Testis (tissue), 3 donors: ENCODE data around the gene CD226. TPM values are rescaled to one million over a fixed set of nuclear protein-coding genes. Genes with fewer than 3 reads are reported as not detected.
"Not testable (repeated sequence)": the region's sequence is repeated elsewhere in the genome, so short reads cannot be mapped to it uniquely, and the experiment has no call there.

Experiments
- DNase-seq: peaks from one replicate; pipeline ENCODE4 v3.0.0-alpha.2; 2019
- H3K27ac ChIP-seq, 2 donors: fragments of 200-600 bp; sonication (generic); one replicate each; pipeline ENCODE4 v1.5.1; 2019
- H3K27me3 ChIP-seq: fragments of 200-600 bp; sonication (generic); one replicate; pipeline ENCODE4 v1.5.1; 2019
- H3K36me3 ChIP-seq: fragments of 200-600 bp; sonication (generic); one replicate; pipeline ENCODE4 v1.5.1; 2017; ENCODE audit warnings: low read depth; ENCODE audit errors: missing control alignments
- H3K4me1 ChIP-seq: fragments of 200-600 bp; sonication (generic); one replicate; pipeline ENCODE4 v1.5.1; 2019
- H3K4me3 ChIP-seq, 2 donors: fragments of 200-600 bp; sonication (generic); one replicate each; pipeline ENCODE4 v1.5.1; 2017 to 2019
- H3K9me3 ChIP-seq: fragments of 200-600 bp; sonication (generic); one replicate; pipeline ENCODE4 v1.5.1; 2017
- POLR2A ChIP-seq: fragments of 450-650 bp; IDR thresholded peaks from one replicate; pipeline ENCODE4 v1.6.1; 2017; ENCODE audit warnings: antibody characterized with exemption, mild to moderate bottlenecking, moderate library complexity
- WGBS, 2 donors: methylation state at CpG; one replicate each; pipeline ENCODE4 v1.1.5; 2018; 5-methylcytosine and 5-hydroxymethylcytosine counted together
- intact Hi-C: fragments of 100-400 bp; cut with DNase I; formaldehyde crosslinking; loops from one replicate; pipeline ENCODE4 v1.15.1; 2023; ENCODE audit warnings: low total_unique reads
- polyA plus RNA-seq: library from polyadenylated mRNA; stranded (reverse); fragments of 350-450 nt; fragmentation: Illumina TruSeq; extraction: RNeasy Lipid Tissue Mini Kit (QIAGEN cat#74804); gene quantifications from one replicate; pipeline ENCODE4 v1.2.3, GENCODE V29; 2014; ENCODE audit warnings: low read depth, low replicate concordance; ENCODE audit not compliant: insufficient read depth
- total RNA-seq, 2 donors: library from RNA; depleted of rRNA; stranded (reverse); fragments of >200 nt; gene quantifications; one replicate each; pipeline ENCODE4 v1.2.3, GENCODE V29; 2016
- TF ChIP-seq, protein P1 (sequence below), 3 experiments: fragments of 450-650 bp in 2 of 3; fragments of 200-600 bp in 1 of 3; sonication (generic) in 1 of 3; IDR thresholded peaks; one replicate each; pipeline ENCODE4 v1.5.1; 2016 to 2019; ENCODE audit warnings: antibody characterized with exemption in 3 of 3, mild to moderate bottlenecking in 2 of 3, moderate library complexity in 1 of 3

The CD226 gene
- total and polyA plus RNA-seq, 3 donors from 2014 or later = 2.6 to 3.0 (median 2.9) TPM

DNA sequence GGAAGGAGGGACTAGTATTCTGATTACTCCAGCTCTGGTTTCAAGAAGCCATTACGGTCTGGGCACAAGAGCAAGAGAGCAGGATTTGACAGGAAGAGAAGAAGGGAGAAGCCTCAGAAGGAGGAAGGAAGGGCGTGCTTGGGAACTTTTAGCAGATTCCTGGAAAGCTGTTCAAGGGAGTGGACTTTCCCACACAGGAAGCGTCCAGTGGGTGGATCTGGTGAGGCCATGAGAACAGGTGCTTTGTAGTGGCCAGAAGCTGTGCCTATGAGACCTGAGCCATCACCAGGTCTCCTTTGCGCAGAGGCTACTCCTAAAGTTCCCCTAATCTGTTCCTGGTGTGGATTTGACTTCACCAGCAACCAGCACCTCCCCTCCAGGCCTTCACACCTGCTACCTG is 62.3 kb downstream of the CD226 start:
- 78 to 82% methylated on average over 4 of the region's 4 CpGs for WGBS, 2 donors
- H3K36me3 ChIP-seq = no peaks in the 10 kb centered on the region
- no peaks in the 10 kb centered on the region for H3K27me3 ChIP-seq
- no peaks in the 10 kb centered on the region for H3K9me3 ChIP-seq
- H3K4me3 ChIP-seq = no peak overlapping the region
- H3K4me1 ChIP-seq = no peaks in the 10 kb centered on the region
- H3K27ac ChIP-seq = no peak overlapping the region
- TF ChIP-seq POLR2A = no peak
- TF ChIP-seq, protein P1, sequence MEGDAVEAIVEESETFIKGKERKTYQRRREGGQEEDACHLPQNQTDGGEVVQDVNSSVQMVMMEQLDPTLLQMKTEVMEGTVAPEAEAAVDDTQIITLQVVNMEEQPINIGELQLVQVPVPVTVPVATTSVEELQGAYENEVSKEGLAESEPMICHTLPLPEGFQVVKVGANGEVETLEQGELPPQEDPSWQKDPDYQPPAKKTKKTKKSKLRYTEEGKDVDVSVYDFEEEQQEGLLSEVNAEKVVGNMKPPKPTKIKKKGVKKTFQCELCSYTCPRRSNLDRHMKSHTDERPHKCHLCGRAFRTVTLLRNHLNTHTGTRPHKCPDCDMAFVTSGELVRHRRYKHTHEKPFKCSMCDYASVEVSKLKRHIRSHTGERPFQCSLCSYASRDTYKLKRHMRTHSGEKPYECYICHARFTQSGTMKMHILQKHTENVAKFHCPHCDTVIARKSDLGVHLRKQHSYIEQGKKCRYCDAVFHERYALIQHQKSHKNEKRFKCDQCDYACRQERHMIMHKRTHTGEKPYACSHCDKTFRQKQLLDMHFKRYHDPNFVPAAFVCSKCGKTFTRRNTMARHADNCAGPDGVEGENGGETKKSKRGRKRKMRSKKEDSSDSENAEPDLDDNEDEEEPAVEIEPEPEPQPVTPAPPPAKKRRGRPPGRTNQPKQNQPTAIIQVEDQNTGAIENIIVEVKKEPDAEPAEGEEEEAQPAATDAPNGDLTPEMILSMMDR (IDR thresholded peaks at IDR 0.05) = no peak
- intact Hi-C loops = no loop called here
- no peak for DNase-seq

DNA sequence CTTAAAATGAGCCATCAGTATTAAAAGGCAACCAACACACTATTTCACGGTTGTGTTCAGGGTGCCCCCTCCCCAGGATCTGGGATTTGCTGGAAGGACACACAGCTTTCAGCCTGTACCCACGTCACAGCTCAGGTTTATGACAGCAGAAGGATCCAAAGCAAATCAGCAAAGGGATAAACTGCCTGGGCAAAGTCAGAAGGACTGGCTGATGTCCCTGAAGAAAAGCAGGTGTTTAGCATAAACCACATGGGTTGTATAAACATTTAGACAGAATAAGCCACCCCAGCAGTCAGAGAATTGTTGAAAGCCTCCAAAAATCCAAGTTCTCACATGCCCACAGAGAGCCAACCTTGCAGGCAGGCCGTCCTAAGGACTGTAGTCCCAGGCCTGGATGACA is 63.9 kb downstream of the CD226 start:
- WGBS, 2 donors = 50 to 62% methylated on average over 3 of the region's 3 CpGs
- H3K27ac ChIP-seq = no peak overlapping the region

DNA sequence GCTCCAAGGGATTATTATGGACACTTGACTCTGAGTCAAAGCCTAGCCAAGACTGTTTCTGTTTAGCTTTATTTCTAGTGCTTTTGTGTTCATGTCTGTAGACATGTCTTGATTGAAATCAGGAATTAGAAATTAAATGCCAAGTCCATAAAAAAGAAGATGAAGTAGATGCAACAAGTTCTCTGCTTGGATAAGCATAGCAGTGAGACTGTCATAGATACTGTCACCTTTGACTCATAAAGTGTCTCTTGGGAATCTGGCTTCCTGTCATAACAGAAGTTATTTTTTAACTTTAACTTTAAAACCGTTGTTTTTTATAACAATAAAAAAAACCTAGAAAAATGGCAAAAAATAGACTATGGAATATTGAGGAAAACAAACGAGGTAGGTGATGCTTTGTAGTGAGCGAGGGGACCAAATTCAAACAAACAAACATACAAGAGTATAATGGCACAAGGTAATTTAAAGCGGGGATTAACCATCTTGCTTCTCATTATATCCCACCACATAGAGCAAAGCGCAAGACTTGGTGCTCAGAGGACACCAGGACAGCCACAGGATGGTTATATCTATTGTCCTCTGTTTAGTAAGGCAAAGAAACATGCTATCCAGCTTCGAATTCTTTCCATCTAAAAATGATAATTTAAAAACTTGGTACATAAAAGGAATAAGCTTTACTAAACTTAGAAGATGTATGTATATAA is 64.6 kb downstream of the CD226 start:
- no peaks in the 10 kb centered on the region for H3K4me1 ChIP-seq
- H3K36me3 ChIP-seq = no peaks in the 10 kb centered on the region
- H3K9me3 ChIP-seq = no peaks in the 10 kb centered on the region
- H3K27me3 ChIP-seq = no peaks in the 10 kb centered on the region
- TF ChIP-seq POLR2A = no peak
- TF ChIP-seq, protein P1 (IDR thresholded peaks at IDR 0.05) = no peak
- no peak overlapping the region for H3K4me3 ChIP-seq
- DNase-seq = no peak
- intact Hi-C loops = no loop called here
- no peak overlapping the region for H3K27ac ChIP-seq
- 80% methylated on average over 6 of the region's 6 CpGs for WGBS, 2 donors

More for the DNA sequence above, 63.9 kb downstream of the CD226 start:
- no peaks in the 10 kb centered on the region for H3K27me3 ChIP-seq
- no peak overlapping the region for H3K4me3 ChIP-seq
- no peaks in the 10 kb centered on the region for H3K9me3 ChIP-seq
- DNase-seq = no peak
- TF ChIP-seq, protein P1 (IDR thresholded peaks at IDR 0.05) = no peak
- TF ChIP-seq POLR2A = no peak
- H3K4me1 ChIP-seq = no peaks in the 10 kb centered on the region
- intact Hi-C loops = no loop called here
- H3K36me3 ChIP-seq = no peaks in the 10 kb centered on the region

DNA sequence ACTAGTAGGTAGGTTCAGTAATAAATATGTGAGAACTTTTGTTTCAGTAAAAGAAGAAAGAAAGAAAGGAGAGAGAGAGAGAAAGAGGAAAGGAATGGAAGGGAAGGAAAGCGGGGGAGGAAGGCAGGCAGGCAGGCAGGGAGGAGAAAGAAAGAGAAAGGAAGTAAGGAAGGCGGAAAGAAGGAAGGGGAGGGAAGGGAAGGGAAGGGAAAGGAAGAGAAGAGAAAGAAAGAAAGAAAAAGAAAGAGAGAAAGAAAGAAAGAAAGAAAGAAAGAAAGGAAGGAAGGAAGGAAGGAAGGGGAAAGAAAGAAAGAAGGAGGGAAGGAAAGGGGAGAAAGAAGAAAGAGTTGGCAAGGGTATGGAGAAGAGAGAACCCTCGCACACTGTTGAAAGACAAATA is 67.6 kb downstream of the CD226 start:
- no peaks in the 10 kb centered on the region for H3K9me3 ChIP-seq
- DNase-seq = no peak
- intact Hi-C loops = no loop called here
- 92% methylated on average over 3 of the region's 3 CpGs for WGBS, 2 donors
- TF ChIP-seq, protein P1 (IDR thresholded peaks at IDR 0.05) = no peak
- no peak for TF ChIP-seq POLR2A
- H3K36me3 ChIP-seq = no peaks in the 10 kb centered on the region
- H3K27ac ChIP-seq = no peak overlapping the region
- H3K27me3 ChIP-seq = no peaks in the 10 kb centered on the region
- H3K4me3 ChIP-seq = no peak overlapping the region
- H3K4me1 ChIP-seq = no peaks in the 10 kb centered on the region

DNA sequence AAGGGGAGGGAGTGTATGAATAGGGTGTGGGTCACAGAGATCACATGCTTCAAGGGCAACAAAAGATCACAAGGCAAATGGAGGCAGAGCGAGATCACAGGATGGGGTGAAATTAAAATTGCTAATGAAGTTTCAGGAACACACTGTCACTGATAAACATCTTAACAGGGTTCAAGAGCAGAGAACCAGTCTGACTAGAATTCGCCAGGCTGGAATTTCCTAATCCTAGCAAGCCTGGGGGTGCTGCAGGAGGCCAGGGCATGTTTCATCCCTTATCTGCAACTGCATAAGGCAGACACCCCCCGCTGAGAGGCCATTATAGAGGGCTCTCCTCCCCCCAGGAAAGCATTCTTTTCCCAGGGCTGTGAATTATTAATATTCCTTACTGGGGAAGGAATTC is 68.6 kb downstream of the CD226 start:
- H3K27me3 ChIP-seq, H3K4me1 ChIP-seq, H3K27ac ChIP-seq, H3K4me3 ChIP-seq, DNase-seq, H3K36me3 ChIP-seq, intact Hi-C loops, H3K9me3 ChIP-seq: not testable (repeated sequence)
- WGBS, 2 donors = 74 to 96% methylated on average over 3 of the region's 3 CpGs
